M059J (cell line): ENCODE results near the gene JARID2. TPM values are rescaled to one million over a fixed set of nuclear protein-coding genes. Genes with fewer than 3 reads are reported as not detected.
A peak's percentile ranks its signal among the peaks of the same experiment; 100 is the strongest.

ENCODE experiments used
- DNase-seq: peaks from one replicate; pipeline ENCODE4 v3.0.0-alpha.2; 2012; ENCODE audit warnings: low read depth
- total RNA-seq: library from RNA; depleted of rRNA; stranded (reverse); fragments of >200 nt; shearing (Covaris generic); gene quantifications from 2 replicates; pipeline ENCODE4 v1.2.3, GENCODE V29; 2014

JARID2 gene
- total RNA-seq, 1 experiment from 2014 or later, result 17.6 TPM

DNA sequence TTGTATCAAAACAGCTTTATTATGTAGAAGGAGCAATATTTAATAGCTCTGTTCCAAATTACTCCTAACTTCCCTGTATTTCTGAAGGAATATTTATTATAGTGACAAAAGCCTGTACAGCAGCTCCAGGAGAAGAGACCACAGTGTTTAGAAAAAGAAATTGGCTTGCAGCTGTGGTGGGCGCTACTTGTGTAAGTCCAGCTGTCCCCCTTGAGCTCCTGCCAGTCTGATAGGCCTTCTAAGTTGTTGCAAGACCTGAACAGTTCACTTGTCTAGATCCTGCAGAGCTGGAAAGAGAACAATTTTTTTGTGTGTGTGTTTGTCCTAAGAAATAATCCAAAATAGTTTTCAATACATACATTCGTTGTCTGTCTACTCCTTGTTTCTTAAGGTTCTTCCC is 86.6 kb downstream of the JARID2 start:
- no peak for DNase-seq

- no peak for DNase-seq
These were observed 89.5 kb downstream of the JARID2 start for GRCh38 chr6:15335385-15335784.

DNA sequence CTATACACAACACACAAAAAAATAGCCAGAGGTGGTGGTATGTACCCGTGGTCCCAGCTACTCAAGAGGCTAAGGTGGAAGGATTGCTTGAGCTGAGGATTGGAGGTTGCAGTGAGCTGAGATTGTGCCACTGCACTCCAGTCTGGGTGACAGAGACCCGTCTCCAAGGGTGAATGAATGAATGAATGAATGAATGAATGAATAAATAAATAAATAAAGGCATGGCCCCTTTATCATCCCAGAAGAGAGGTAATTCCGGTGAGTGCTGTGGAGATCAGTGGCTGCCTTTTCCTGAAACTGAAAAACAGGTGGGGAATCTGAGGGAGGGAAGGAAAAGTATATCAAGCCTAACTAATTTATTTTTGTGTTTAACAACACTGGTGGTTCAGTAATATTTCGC is 90.0 kb downstream of the JARID2 start:
- no peak for DNase-seq

DNA sequence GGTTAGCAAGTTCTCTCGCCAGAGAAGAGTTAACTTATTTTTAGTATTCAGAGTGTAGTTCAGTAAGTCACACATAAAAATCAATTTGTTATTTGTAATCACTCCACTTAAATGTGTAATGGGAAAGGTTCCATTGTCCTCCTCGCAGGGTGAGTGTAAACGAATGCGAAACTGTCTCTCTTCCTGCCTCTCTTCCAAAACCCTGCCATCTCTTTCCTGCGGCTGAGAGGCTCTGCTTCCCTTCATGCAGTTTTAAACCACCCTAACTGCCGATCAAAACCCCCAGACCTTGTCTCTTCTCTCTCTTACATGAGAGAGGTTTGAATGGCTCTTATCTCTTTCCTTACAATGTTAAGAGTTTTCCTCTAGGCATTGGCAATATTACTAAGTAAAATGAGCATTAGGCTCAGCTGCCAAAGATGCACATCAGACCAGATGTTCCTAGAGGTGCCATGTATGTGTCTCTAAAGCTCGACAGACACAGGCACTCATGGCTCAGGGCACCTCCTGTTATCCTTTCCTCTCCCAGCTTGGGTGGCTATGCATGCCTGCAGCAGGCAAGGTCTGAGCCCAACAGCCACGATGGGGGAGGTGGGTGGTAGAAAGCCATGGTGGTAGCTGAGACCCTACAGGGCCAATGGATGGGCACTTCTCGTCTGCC is 91.2 kb downstream of the JARID2 start:
- DNase-seq, result no peak

GRCh38 chr6:15337582-15337981 is 91.7 kb downstream of the JARID2 start:
- DNase-seq, result no peak

GRCh38 chr6:15338476-15338875 is 92.6 kb downstream of the JARID2 start:
- DNase-seq, result no peak

- DNase-seq, result no peak
These were observed 93.2 kb downstream of the JARID2 start for GRCh38 chr6:15339081-15339480.

DNA sequence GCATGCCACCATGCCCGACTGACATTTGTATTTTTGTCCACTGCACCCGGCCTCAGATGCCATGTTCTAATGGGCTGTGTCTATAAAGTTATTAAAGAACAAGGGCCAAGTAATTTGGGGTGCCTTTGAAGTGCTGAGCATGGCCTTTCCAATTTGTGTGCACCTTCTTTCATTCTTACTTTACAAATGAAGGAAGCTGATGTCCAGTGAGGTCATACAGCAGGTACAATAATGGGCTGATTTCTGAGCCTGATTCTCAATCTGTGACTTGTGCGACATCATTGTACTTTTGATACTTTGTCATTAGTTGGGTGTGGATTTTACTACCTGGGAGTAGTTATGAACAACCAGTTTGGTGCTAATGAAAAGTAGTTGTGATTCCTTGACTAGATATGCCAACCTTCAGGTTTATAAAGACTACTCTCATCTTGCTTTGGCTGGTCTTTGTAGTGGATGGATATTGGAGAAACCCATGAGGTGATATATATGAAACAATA is 94.3 kb downstream of the JARID2 start:
- no peak for DNase-seq

DNA sequence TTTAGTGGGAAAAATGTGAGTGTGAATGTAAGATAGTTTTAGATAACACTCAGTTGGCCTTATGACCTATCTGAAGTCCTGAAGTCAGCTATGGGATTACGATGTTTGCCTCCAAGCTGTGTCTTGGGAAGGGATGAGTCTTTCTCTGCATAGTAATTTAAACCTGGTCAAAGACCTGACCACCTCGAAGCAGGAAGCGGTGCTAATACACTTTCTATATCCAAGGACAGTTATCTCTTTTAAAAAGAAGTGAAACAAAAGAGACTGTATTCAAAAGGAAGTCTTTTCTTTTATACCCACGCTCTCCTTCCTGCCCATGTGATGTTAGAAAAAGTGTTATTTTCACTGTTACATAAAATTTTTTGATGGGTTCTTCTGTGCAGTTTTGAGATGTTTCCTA is 94.9 kb downstream of the JARID2 start:
- DNase-seq, result peak; percentile 26

GRCh38 chr6:15341311-15342001 is 95.6 kb downstream of the JARID2 start:
- peak; percentile 91 for DNase-seq

DNA sequence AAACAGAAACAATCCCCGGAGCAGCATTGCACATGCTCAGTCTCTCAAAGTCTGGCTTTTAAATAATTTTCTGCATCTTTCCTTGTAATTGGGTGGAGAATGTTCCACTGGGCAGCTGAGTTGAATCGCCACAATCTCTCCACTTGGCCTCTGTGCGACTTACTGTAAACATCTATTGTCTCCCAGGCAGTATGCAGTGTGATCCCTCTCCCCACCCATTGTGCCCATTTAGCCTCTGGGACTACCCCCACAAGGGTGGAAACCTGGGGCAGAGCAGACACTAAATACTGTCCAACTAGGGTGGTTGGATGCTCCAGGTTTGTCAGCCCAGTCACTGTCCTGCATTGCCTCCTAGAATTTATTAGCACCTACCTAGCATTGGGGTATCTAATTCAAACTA is 96.2 kb downstream of the JARID2 start:
- DNase-seq, result no peak

- DNase-seq, result no peak
These were observed 97.8 kb downstream of the JARID2 start for GRCh38 chr6:15343490-15344191.

DNA sequence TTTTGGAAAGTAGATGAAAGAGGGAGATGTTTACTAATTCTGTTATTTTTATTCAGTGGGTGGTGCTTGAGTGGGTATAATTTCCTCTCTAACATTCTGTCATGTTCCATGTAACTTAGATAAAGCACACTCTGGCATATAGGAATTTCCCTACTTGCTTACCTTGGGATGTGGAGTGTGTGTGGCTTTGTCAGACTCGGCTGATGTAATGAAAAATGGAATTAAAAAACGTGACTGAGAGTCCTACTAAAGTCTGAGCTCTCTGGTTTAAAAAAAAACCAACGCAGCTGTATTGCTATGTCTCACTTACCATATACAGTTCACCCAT is 98.3 kb downstream of the JARID2 start:
- no peak for DNase-seq

GRCh38 chr6:15344831-15345230 is 99.0 kb downstream of the JARID2 start:
- no peak for DNase-seq

DNA sequence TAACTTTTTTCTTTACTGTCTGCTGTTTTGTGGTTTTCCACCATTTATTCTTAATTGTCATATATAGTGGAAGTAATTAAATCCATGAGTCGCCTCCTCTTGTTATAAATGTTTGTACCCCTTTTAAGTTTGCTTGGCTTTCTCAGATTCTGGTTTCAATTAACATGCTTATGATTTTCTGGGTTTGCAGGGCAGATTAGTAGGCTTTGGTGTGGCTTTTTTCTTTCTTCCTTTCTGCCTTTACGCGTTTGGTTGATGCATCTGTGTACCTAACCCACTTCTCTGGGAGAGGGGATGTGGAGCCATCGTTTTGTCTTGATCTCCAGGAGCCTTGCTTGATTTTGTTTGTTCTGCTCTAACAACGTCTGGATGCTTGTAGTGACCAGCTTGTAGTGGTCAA is 100.4 kb downstream of the JARID2 start:
- DNase-seq, result no peak

- DNase-seq, result no peak
These were observed 102.7 kb downstream of the JARID2 start for GRCh38 chr6:15348528-15348927.

- DNase-seq, result no peak
These were observed 103.5 kb downstream of the JARID2 start for GRCh38 chr6:15349379-15349778.

DNA sequence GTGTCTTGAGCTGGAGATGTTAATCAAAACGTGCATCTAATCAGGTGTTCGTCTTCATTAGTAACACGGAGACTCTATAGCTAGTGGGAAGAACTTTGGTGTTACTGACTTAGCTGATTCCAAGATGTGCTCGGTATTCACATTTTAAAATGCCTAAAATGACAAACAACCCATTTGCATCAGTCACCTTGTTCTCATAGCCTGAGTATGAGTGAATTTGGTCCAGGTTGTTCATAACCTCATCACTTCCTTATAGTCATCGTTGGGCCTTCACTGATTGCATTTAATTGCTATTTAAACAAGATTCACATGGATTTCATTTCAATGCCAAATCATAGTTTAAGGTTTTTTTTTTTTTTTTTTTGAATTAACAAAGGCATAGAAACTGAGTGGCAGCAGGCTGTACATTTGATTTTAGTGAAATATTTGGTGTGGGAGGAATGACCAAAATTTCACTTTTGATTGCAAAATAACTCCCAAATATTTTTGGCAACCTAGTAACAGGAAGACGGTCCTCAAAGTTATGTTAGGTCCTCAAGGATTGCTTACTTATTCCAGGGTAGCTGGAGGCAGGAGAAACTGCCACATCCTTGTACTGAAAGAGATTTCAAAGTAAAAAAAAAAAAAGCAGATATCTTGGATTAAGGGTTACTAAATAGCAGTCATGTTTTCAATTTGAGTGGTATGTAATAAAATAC is 104.7 kb downstream of the JARID2 start:
- no peak for DNase-seq

DNA sequence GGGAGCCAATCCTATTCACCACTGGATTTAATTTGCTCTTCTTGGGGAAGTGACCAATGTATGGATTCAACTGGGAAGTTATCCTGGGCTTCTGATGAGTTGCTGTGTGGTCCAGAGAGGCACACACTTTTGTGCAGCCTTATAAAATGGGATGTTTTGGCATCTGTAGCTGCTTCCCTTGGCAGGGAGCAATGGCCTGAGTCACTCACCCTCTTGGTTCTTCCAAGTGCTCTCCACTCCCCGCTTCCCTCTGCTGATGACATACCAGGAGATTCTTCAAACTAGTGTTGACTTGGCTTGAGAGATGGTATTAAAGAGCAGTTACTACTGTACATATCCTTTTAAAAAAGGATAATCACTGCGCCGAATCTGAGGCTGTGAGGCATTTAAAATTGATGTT is 105.8 kb downstream of the JARID2 start:
- peak; percentile 88 for DNase-seq

GRCh38 chr6:15352220-15352619 is 106.4 kb downstream of the JARID2 start:
- DNase-seq, result no peak

GRCh38 chr6:15352845-15353244 is 107.0 kb downstream of the JARID2 start:
- DNase-seq, result peak; percentile 42

- DNase-seq, result no peak
These were observed 109.8 kb downstream of the JARID2 start for GRCh38 chr6:15355683-15356099.
